MM.1S (cell line): ENCODE measurements around the gene FOXL3.

Source experiments
- DNase-seq: peaks from one replicate; pipeline ENCODE4 v3.0.0-alpha.2; 2015
- H2AFZ ChIP-seq: fragments of 300-600 bp; sonication (generic); 2 replicates; pipeline ENCODE4 v1.6.0; 2016; ENCODE audit warnings: antibody characterized with exemption, low read length
- H3F3A ChIP-seq: fragments of 300-600 bp; sonication (generic); 2 replicates; pipeline ENCODE4 v1.6.1; 2016; ENCODE audit warnings: mild to moderate bottlenecking, antibody characterized with exemption, low read length, moderate library complexity, mixed read lengths; ENCODE audit not compliant: insufficient read depth
- H3K27ac ChIP-seq: fragments of 300-600 bp; sonication (generic); 2 replicates; pipeline ENCODE4 v1.5.1; 2016; ENCODE audit warnings: mild to moderate bottlenecking, low read length
- H3K27me3 ChIP-seq: fragments of 300-600 bp; sonication (generic); replicated peaks from 2 replicates; pipeline ENCODE4 v1.6.0; 2016; ENCODE audit warnings: low read length; ENCODE audit not compliant: insufficient read depth
- H3K36me3 ChIP-seq: fragments of 300-600 bp; sonication (generic); replicated peaks from 2 replicates; pipeline ENCODE4 v1.6.1; 2016; ENCODE audit warnings: mild to moderate bottlenecking, low read length, mixed read lengths; ENCODE audit not compliant: insufficient read depth
- H3K4me1 ChIP-seq: fragments of 300-600 bp; sonication (generic); 2 replicates; pipeline ENCODE4 v1.6.1; 2016; ENCODE audit warnings: low read length, mixed read lengths
- H3K4me2 ChIP-seq: fragments of 300-600 bp; sonication (generic); 2 replicates; pipeline ENCODE4 v1.6.0; 2016; ENCODE audit warnings: low read depth, low read length
- H3K4me3 ChIP-seq: fragments of 300-600 bp; sonication (generic); 2 replicates; pipeline ENCODE4 v1.5.1; 2016; ENCODE audit warnings: low read length, mixed read lengths
- H3K79me2 ChIP-seq: fragments of 300-600 bp; sonication (generic); 2 replicates; pipeline ENCODE4 v1.6.1; 2016; ENCODE audit warnings: mixed run types, low read length, mixed read lengths
- H3K9ac ChIP-seq: fragments of 300-600 bp; sonication (generic); 2 replicates; pipeline ENCODE4 v1.6.1; 2016; ENCODE audit warnings: low read length, mixed read lengths
- H3K9me2 ChIP-seq: fragments of 300-600 bp; sonication (generic); replicated peaks from 2 replicates; pipeline ENCODE4 v1.6.1; 2016; ENCODE audit warnings: mild to moderate bottlenecking, low read length, mixed read lengths; ENCODE audit not compliant: insufficient read depth
- H3K9me3 ChIP-seq: fragments of 300-600 bp; sonication (generic); replicated peaks from 2 replicates; pipeline ENCODE4 v1.6.1; 2016; ENCODE audit warnings: mild to moderate bottlenecking, low read length, mixed read lengths; ENCODE audit not compliant: insufficient read depth
- H4K20me1 ChIP-seq: fragments of 300-600 bp; sonication (generic); 2 replicates; pipeline ENCODE4 v1.6.1; 2016; ENCODE audit warnings: mild to moderate bottlenecking, low read length, moderate library complexity, mixed read lengths; ENCODE audit not compliant: insufficient read depth
- EZH2 ChIP-seq: fragments of 300-600 bp; sonication (generic); optimal IDR thresholded peaks from 2 replicates; pipeline ENCODE3; 2017; ENCODE audit warnings: low read depth, mild to moderate bottlenecking, antibody characterized with exemption, low read length, mixed read lengths
- EZH2phosphoT487 ChIP-seq: fragments of 300-600 bp; sonication (generic); IDR thresholded peaks from 2 replicates; pipeline ENCODE4 v1.6.1; 2018; ENCODE audit warnings: antibody characterized with exemption, low read length
- TF ChIP-seq, protein P1 (sequence below): fragments of 300-600 bp; sonication (generic); IDR thresholded peaks from 2 replicates; pipeline ENCODE4 v1.5.1; 2016; ENCODE audit warnings: antibody characterized with exemption, low read length, mixed read lengths

Gene FOXL3

DNA sequence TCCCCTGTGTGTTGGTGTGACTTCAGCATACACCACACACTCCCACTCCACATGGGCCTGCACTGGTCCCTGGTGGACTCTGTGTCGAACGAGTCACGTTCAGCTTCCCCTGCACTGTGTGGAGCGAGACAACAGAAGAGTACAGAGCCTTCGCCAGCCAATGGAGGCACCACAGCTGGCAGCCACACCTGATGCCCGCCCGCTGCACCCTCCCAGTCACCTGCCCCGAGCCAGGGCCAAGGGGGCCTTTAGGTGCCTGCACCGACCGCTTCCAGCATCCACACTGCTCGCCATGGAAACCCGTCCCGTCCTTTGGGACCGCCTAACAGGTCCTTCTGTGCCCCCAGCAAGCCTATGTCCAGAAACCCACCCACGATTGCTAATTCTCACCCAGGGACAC is 9.2 kb downstream of the FOXL3 start:
- Histone ChIP-seq H3K79me2 (no peaks in the 10 kb centered on the region), H3K9me2 (no peaks in the 10 kb centered on the region), H3K27ac (no peak overlapping the region), H3K27me3 (no peaks in the 10 kb centered on the region), H4K20me1 (no peaks in the 10 kb centered on the region), H2AFZ (no peak overlapping the region), H3K4me2 (no peak overlapping the region), H3K4me1 (no peaks in the 10 kb centered on the region), H3K4me3 (no peak overlapping the region), H3K9ac (no peak overlapping the region), H3F3A (no peaks in the 10 kb centered on the region), H3K36me3 (no peaks in the 10 kb centered on the region), H3K9me3 (no peaks in the 10 kb centered on the region)
- no peak for DNase-seq
- TF ChIP-seq EZH2: no peak
- TF ChIP-seq EZH2phosphoT487: no peak

DNA sequence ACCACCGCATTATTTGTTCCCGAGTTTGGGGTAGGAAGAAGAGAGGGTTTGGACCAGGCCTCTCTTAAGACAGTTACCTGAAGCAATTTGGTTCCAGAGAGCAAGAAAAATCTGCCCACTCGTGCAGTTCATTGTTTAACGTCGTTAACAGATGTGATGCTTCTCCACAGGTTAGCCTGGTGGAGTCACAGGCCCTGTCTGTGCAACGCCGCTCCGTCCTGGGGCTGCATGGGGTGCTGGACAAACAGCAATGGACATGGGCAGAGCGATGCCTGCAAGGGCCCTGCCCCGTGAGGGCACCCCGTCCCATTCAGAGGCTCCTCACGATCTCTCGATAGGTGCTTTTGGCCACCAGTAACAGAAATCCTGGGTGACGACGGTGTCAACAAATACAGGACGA is 9.7 kb downstream of the FOXL3 start:
- DNase-seq: no peak
- no peaks in the 10 kb centered on the region for H3K9me3 ChIP-seq

DNA sequence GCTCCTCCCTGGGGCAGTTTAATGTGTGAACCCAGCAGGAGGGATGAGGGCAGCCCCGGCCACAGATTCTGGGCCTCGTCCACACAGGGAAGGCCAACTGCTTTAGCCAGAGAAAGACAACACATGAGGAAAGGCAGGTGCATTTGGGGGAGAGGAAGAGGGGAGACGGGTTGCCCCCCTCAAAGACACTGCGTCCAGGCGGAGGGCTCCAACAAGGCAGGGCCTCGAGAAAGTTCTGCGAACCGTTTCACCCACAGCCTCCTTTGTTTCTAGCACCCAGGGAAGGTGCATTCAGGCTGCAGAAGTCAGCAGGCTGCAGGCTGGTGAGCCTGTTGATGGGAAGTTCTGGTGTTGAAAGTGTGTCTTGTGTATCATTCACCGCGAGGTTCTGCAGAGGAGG is 10.1 kb downstream of the FOXL3 start:
- no peaks in the 10 kb centered on the region for H3K9me3 ChIP-seq
- H4K20me1 ChIP-seq: no peaks in the 10 kb centered on the region
- no peak overlapping the region for H3K27ac ChIP-seq
- H3F3A ChIP-seq: no peaks in the 10 kb centered on the region
- no peaks in the 10 kb centered on the region for H3K27me3 ChIP-seq
- no peaks in the 10 kb centered on the region for H3K36me3 ChIP-seq
- TF ChIP-seq EZH2: no peak
- TF ChIP-seq, protein P1, sequence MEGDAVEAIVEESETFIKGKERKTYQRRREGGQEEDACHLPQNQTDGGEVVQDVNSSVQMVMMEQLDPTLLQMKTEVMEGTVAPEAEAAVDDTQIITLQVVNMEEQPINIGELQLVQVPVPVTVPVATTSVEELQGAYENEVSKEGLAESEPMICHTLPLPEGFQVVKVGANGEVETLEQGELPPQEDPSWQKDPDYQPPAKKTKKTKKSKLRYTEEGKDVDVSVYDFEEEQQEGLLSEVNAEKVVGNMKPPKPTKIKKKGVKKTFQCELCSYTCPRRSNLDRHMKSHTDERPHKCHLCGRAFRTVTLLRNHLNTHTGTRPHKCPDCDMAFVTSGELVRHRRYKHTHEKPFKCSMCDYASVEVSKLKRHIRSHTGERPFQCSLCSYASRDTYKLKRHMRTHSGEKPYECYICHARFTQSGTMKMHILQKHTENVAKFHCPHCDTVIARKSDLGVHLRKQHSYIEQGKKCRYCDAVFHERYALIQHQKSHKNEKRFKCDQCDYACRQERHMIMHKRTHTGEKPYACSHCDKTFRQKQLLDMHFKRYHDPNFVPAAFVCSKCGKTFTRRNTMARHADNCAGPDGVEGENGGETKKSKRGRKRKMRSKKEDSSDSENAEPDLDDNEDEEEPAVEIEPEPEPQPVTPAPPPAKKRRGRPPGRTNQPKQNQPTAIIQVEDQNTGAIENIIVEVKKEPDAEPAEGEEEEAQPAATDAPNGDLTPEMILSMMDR: no peak
- no peak for TF ChIP-seq EZH2phosphoT487
- no peaks in the 10 kb centered on the region for H3K4me1 ChIP-seq
- H3K79me2 ChIP-seq: no peaks in the 10 kb centered on the region
- H2AFZ ChIP-seq: no peak overlapping the region
- no peak for DNase-seq
- no peak overlapping the region for H3K9ac ChIP-seq
- H3K4me3 ChIP-seq: no peak overlapping the region
- no peak overlapping the region for H3K4me2 ChIP-seq
- H3K9me2 ChIP-seq: no peaks in the 10 kb centered on the region

More for the DNA sequence above, 9.7 kb downstream of the FOXL3 start:
- H3K4me1 ChIP-seq: no peaks in the 10 kb centered on the region
- no peaks in the 10 kb centered on the region for H3K36me3 ChIP-seq
- H3K79me2 ChIP-seq: no peaks in the 10 kb centered on the region
- H3K27ac ChIP-seq: no peak overlapping the region
- H2AFZ ChIP-seq: no peak overlapping the region
- TF ChIP-seq EZH2: no peak
- TF ChIP-seq EZH2phosphoT487: no peak
- TF ChIP-seq, protein P1: no peak
- H3K9ac ChIP-seq: no peak overlapping the region
- no peak overlapping the region for H3K4me2 ChIP-seq
- no peak overlapping the region for H3K4me3 ChIP-seq
- H3K27me3 ChIP-seq: no peaks in the 10 kb centered on the region
- H4K20me1 ChIP-seq: no peaks in the 10 kb centered on the region
- H3F3A ChIP-seq: no peaks in the 10 kb centered on the region
- H3K9me2 ChIP-seq: no peaks in the 10 kb centered on the region

DNA sequence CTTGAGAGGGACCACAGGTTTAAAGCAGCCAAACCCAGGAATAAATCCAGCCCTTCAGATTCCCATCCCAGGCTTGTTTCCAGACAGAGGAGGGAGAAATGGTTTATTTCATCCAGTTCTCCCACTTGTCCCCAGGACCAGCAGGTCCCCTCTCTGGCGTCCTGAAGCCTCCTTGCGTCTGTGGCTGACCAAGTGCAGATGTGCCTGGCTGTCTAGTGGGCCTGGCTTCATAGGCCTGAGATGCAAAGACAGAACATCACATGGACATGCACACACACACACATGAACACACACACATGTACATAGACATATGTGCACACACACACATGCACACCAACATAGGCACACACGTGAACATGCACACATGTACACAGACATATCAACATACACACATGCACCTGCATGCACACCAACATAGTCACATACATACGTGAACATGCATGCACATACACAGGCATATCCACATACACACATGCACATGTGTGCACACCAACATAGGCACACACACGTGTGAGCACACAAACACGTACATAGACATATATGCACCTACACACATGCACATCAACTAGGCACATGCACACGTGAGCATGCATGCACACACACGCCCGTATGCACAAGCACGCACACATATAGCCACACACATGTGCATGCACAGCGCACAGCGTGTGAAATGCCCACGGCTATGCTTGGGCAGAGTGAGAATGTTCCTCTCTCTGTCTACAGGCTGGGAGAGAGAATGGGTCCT is 10.7 kb downstream of the FOXL3 start:
- no peak for DNase-seq
- Histone ChIP-seq H3K4me2 (no peak overlapping the region), H3K9me2 (no peaks in the 10 kb centered on the region), H3K27me3 (no peaks in the 10 kb centered on the region), H3K36me3 (no peaks in the 10 kb centered on the region), H2AFZ (no peak overlapping the region), H3K4me3 (no peak overlapping the region), H3K9me3 (no peaks in the 10 kb centered on the region), H3K9ac (no peak overlapping the region), H4K20me1 (no peaks in the 10 kb centered on the region), H3K79me2 (no peaks in the 10 kb centered on the region), H3F3A (no peaks in the 10 kb centered on the region), H3K4me1 (no peaks in the 10 kb centered on the region), H3K27ac (no peak overlapping the region)
- TF ChIP-seq, protein P1: no peak
- TF ChIP-seq EZH2phosphoT487 (no peak), EZH2 (no peak)
